BLaER1 (cell line): Measurements from ENCODE around the gene ATP13A2.

Source experiments
- H3K27ac ChIP-seq: shearing (Covaris generic); formaldehyde crosslinking; 2 replicates; pipeline ENCODE4 v1.8.1; 2022
- H3K27me3 ChIP-seq: shearing (Covaris generic); formaldehyde crosslinking; 2 replicates; pipeline ENCODE4 v1.8.1; 2022
- H3K36me3 ChIP-seq: shearing (Covaris generic); formaldehyde crosslinking; 2 replicates; pipeline ENCODE4 v1.8.1; 2022
- H3K4me1 ChIP-seq: shearing (Covaris generic); formaldehyde crosslinking; 2 replicates; pipeline ENCODE4 v1.8.1; 2022
- H3K4me2 ChIP-seq: shearing (Covaris generic); formaldehyde crosslinking; 2 replicates; pipeline ENCODE4 v1.8.1; 2022
- H3K4me3 ChIP-seq: shearing (Covaris generic); formaldehyde crosslinking; 2 replicates; pipeline ENCODE4 v1.8.1; 2022
- H3K9ac ChIP-seq: shearing (Covaris generic); formaldehyde crosslinking; 2 replicates; pipeline ENCODE4 v1.8.1; 2022
- H3K9me3 ChIP-seq: shearing (Covaris generic); formaldehyde crosslinking; 2 replicates; pipeline ENCODE4 v1.8.1; 2022
- H4K20me1 ChIP-seq: shearing (Covaris generic); formaldehyde crosslinking; 2 replicates; pipeline ENCODE4 v1.8.1; 2022
- Cebpa-rat ChIP-seq: shearing (Covaris generic); IDR thresholded peaks from 2 replicates; pipeline ENCODE4 v1.8.1; 2022

Gene ATP13A2, protein sequence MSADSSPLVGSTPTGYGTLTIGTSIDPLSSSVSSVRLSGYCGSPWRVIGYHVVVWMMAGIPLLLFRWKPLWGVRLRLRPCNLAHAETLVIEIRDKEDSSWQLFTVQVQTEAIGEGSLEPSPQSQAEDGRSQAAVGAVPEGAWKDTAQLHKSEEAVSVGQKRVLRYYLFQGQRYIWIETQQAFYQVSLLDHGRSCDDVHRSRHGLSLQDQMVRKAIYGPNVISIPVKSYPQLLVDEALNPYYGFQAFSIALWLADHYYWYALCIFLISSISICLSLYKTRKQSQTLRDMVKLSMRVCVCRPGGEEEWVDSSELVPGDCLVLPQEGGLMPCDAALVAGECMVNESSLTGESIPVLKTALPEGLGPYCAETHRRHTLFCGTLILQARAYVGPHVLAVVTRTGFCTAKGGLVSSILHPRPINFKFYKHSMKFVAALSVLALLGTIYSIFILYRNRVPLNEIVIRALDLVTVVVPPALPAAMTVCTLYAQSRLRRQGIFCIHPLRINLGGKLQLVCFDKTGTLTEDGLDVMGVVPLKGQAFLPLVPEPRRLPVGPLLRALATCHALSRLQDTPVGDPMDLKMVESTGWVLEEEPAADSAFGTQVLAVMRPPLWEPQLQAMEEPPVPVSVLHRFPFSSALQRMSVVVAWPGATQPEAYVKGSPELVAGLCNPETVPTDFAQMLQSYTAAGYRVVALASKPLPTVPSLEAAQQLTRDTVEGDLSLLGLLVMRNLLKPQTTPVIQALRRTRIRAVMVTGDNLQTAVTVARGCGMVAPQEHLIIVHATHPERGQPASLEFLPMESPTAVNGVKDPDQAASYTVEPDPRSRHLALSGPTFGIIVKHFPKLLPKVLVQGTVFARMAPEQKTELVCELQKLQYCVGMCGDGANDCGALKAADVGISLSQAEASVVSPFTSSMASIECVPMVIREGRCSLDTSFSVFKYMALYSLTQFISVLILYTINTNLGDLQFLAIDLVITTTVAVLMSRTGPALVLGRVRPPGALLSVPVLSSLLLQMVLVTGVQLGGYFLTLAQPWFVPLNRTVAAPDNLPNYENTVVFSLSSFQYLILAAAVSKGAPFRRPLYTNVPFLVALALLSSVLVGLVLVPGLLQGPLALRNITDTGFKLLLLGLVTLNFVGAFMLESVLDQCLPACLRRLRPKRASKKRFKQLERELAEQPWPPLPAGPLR

DNA sequence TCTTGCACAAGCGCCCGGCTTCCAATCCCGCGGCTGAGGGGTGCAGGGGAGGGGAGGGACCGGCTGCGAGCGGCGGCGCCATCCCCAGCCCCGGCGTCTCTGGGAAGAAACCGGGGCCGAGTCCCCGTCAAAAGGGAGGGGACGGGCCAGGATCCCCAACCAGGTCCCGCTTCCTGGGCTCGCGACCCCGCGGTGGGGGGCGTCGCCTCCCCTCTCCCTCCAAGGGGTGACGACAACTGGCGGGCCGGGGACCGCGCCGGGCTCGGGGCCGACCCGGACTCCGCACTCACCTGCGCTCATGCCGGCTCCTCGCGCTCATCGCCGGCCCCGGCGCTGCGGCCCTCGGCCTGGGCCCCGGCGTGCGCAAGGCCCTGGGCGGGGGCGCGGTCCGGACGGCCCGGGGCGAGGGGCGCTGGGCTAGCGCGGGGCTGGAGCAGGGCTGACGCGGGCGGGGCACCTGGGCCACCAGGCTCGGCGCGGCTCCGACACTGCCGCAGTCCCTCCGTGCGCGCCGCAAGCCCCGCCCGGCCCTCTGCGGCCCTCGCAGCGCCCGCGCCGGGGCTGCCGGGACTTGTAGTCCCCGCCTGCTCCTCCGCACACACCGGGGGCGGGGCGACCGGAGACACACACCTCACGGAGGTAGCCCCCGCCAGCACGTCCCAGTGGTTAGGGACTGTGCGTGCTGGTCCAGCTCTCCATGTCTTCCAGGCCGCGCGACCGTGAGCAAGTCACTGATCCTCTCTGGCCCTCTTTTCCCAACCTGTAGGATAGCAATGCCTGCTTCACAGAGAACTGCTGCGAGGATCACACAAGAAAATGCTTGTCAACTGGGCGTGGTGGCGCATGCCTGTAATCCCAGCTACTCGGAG, at the start of gene ATP13A2:
Gene ATP13A2, minus strand, starts transcription at position 490 of the 869 bp plus-strand sequence. Its CDS starts 190 bp downstream, at position 300.
- peak within 1 kb of the TSS; percentile 82 for H3K9ac ChIP-seq
- no peaks in the 10 kb centered on the region for H3K9me3 ChIP-seq
- H3K4me3 ChIP-seq = peak within 1 kb of the TSS; percentile 93
- H4K20me1 ChIP-seq = peaks cover 47% of the 10 kb centered on the region
- no peaks in the 10 kb centered on the region for H3K27me3 ChIP-seq
- no peaks in the 10 kb centered on the region for H3K36me3 ChIP-seq
- TF ChIP-seq Cebpa-rat = no peak
- H3K4me1 ChIP-seq = peaks cover 70% of the 10 kb centered on the region
- H3K27ac ChIP-seq = peak within 1 kb of the TSS; percentile 86
- H3K4me2 ChIP-seq = peak within 1 kb of the TSS; percentile 100

DNA sequence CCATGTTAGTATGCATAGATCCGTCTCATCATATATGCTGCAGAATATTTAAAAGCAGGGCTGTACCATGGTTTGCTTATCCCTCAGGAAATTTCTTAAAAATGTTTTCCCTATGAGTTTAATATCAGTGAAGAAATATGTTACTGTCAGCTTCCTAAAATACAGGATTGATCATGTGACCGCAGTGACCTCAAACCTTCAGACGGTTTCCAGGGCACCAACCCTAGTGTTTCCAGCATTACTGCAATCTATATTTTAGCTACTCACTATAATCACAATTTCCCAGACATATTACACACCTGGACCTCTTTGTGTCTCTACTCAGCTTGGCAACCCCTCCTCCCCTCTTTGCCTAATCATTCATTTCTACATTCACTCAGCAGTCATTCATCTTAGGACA, 49.8 kb upstream of the ATP13A2 start:
- Histone ChIP-seq H3K27ac (no peak overlapping the region), H4K20me1 (no peaks in the 10 kb centered on the region), H3K27me3 (no peaks in the 10 kb centered on the region), H3K4me1 (no peaks in the 10 kb centered on the region), H3K9me3 (peaks cover 25% of the 10 kb centered on the region), H3K9ac (no peak overlapping the region), H3K4me3 (no peak overlapping the region), H3K36me3 (no peaks in the 10 kb centered on the region), H3K4me2 (no peak overlapping the region)
- TF ChIP-seq Cebpa-rat = no peak

DNA sequence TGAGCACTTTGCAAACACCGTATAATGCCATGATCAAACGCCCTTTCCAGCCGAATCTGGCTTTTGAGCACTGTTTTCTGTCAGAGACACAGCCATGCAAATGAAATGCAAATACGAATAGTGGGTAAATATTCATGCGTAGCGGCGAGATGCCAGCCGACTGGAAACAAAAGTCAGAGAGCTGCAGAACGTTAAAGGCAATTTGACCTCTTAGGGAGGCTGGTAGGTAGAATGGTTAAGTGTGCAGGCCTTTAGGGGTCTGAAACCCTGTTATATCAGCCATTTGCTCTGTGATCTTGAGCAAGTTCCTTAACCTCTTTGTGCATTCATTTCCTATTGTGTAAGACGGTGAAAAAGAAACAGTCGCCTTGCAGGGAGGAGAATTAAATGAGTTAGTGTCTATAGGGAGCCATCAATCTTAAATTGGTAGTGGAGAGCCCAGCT, 48.6 kb upstream of the ATP13A2 start:
- Histone ChIP-seq H3K9me3 (peaks cover 14% of the 10 kb centered on the region), H4K20me1 (no peaks in the 10 kb centered on the region), H3K36me3 (no peaks in the 10 kb centered on the region), H3K4me2 (no peak overlapping the region), H3K4me1 (no peaks in the 10 kb centered on the region), H3K27me3 (no peaks in the 10 kb centered on the region), H3K9ac (no peak overlapping the region), H3K4me3 (no peak overlapping the region), H3K27ac (no peak overlapping the region)
- no peak for TF ChIP-seq Cebpa-rat

DNA sequence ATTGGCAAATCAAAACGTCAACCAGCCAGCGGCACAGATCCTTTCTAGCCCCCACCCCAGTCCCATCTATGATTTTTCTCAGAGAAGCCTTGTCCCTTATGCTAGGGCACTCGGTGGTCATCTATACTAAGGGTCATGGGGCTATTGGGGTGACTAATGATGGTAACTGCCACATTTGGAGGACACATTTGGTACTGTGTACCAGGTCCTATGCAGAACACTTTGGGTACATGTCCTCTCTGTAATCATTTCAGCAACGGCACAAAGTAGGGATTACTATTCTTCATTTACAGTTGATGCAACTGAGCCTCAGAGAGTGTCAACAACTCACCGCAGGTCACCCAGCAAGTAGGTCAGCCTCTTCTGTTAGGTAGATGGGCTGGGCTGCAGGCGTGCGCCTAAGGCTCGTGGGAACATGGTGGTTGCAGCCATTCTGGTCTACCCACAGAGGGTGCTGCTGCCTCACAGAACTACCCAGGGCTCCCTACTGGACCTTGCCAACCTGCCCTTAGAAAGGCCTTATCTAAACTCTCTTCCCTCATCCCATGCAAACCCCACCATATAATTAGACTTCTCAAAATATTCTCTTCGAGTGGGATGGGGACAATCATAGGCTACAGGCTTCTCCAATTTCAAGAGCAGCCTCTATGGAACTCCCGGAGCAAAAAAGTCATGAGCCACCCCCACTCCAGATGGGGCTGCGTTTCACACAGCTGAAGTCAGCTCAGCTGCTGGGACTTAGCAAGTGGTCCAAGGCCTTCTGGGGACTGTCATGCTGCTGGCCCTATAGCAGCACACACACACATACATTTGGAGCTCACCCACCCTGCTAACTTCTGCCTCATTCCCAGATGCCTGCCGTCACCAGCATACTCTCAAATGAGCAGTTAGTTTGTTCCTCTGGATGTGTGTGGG, 47.9 kb upstream of the ATP13A2 start:
- no peak overlapping the region for H3K9ac ChIP-seq
- no peak overlapping the region for H3K4me3 ChIP-seq
- no peaks in the 10 kb centered on the region for H3K27me3 ChIP-seq
- no peaks in the 10 kb centered on the region for H3K4me1 ChIP-seq
- H3K4me2 ChIP-seq = no peak overlapping the region
- H3K9me3 ChIP-seq = peaks cover 7% of the 10 kb centered on the region
- no peak overlapping the region for H3K27ac ChIP-seq
- TF ChIP-seq Cebpa-rat = no peak
- no peaks in the 10 kb centered on the region for H3K36me3 ChIP-seq
- H4K20me1 ChIP-seq = no peaks in the 10 kb centered on the region

DNA sequence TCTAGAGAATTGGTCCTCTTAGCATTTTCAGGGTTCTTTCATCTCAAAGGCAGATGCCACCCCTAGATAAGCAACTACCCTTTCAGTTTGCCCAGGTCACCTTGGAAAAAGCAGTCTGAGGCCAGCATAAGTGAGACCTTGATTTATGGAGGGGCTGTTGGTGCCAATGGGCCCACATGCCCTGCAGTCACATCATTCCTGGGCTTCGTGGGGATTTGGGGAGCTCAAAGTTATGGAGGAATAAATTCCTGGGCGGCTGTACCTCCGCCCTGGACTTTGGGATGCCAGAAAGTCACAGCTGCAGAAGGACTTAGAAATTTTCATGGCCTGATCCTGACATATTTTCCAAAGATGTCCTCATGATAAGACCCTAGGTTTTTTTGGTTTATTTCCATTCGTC, 44.8 kb upstream of the ATP13A2 start:
- Histone ChIP-seq H4K20me1 (peaks cover 18% of the 10 kb centered on the region; the same call in 1 of the 2 replicates), H3K27ac (no peak overlapping the region)

DNA sequence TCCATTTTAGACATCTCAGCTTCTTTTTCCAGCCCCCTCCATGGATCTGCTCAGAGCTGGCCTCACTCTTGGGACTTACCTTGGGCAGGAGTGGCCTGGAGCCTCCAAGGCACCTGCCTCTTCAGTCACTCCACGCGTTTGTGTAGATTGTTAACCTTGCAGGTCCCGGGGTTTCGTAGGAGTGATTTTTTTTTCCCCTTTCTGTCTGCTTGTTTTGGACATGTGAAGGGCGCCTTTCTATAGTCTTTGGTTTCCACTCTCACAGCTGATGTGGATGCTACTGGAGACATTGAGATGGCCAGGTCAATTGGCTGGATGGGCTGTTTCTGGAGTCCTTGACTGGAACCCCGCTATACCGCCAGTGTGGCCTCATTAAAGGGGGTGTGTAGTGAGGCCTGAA, 44.1 kb upstream of the ATP13A2 start:
- peaks cover 9% of the 10 kb centered on the region for H3K36me3 ChIP-seq
- peaks cover 25% of the 10 kb centered on the region; the same call in 1 of the 2 replicates for H4K20me1 ChIP-seq
- H3K9me3 ChIP-seq = no peaks in the 10 kb centered on the region
- peaks cover 15% of the 10 kb centered on the region for H3K4me1 ChIP-seq
- no peak overlapping the region for H3K4me2 ChIP-seq
- TF ChIP-seq Cebpa-rat = no peak
- H3K27me3 ChIP-seq = no peaks in the 10 kb centered on the region
- H3K4me3 ChIP-seq = no peak overlapping the region
- H3K9ac ChIP-seq = no peak overlapping the region
- H3K27ac ChIP-seq = no peak overlapping the region

More for the DNA sequence above, 44.8 kb upstream of the ATP13A2 start:
- Histone ChIP-seq H3K9ac (no peak overlapping the region), H3K4me3 (no peak overlapping the region), H3K27me3 (no peaks in the 10 kb centered on the region), H3K36me3 (peaks cover 2% of the 10 kb centered on the region; the same call in 1 of the 2 replicates), H3K4me2 (no peak overlapping the region), H3K4me1 (peaks cover 15% of the 10 kb centered on the region), H3K9me3 (no peaks in the 10 kb centered on the region)
- TF ChIP-seq Cebpa-rat = no peak

DNA sequence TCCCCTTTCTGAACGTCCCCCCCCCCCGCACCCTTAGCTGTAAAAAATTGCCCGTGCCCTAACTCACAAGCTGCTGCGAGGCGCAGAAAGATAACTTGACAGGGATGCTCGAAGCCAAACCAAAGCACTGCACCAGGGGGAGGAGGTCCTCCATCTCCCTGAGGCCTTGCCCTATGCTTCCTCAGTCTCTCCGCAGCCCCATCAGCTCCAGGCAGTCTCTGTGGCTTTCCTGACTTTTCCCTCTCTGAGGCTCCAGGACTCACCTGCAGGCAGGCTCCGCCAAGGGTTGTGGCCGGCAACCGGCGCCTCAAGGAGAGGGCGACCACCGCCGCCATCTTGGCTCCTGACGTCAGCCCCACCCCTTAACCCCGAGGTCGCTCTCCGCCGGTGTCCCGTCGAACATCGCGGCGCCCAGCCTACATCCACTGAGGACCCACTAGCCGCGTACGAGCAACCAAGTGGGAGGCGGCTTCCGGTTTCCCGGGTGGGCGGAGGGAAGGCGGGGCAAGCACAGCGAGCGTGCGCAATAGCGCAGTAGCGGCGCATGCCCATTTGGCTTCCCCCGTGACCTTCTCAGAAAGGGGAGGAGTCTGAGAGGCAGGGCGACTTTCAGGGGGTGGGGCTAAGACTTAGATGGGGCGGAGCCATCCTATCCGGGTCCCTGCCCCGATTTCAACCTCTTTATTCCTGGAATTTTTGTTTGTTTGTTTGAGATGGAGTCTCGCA, 42.1 kb upstream of the ATP13A2 start, which contains the start of gene SDHB:
Gene SDHB, minus strand, starts transcription at position 348 of the 726 bp plus-strand sequence. Its CDS starts 13 bp downstream, at position 335.
- H3K4me3 ChIP-seq = peak within 1 kb of the TSS; percentile 89

More for the DNA sequence above, 42.1 kb upstream of the ATP13A2 start, which contains the start of gene SDHB:
- H3K4me2 ChIP-seq = peak within 1 kb of the TSS; percentile 93
- H4K20me1 ChIP-seq = peaks cover 37% of the 10 kb centered on the region
- H3K9me3 ChIP-seq = no peaks in the 10 kb centered on the region
- peak within 1 kb of the TSS; percentile 89 for H3K9ac ChIP-seq
- peak within 1 kb of the TSS; percentile 84 for H3K27ac ChIP-seq
- peaks cover 28% of the 10 kb centered on the region for H3K36me3 ChIP-seq
- H3K27me3 ChIP-seq = no peaks in the 10 kb centered on the region
- no peak for TF ChIP-seq Cebpa-rat
- peaks cover 15% of the 10 kb centered on the region for H3K4me1 ChIP-seq
